Activated naive CD4-positive, alpha-beta T cell (primary cell): ENCODE data around the gene FER.
"Not testable (repeated sequence)": the region's sequence is repeated elsewhere in the genome, so short reads cannot be mapped to it uniquely, and the experiment has no call there.

Source experiments
- DNase-seq, 4 experiments: peaks; one replicate each; lab custom pipeline; 2025; lab: John Stamatoyannopoulos, UW

The FER gene

DNA sequence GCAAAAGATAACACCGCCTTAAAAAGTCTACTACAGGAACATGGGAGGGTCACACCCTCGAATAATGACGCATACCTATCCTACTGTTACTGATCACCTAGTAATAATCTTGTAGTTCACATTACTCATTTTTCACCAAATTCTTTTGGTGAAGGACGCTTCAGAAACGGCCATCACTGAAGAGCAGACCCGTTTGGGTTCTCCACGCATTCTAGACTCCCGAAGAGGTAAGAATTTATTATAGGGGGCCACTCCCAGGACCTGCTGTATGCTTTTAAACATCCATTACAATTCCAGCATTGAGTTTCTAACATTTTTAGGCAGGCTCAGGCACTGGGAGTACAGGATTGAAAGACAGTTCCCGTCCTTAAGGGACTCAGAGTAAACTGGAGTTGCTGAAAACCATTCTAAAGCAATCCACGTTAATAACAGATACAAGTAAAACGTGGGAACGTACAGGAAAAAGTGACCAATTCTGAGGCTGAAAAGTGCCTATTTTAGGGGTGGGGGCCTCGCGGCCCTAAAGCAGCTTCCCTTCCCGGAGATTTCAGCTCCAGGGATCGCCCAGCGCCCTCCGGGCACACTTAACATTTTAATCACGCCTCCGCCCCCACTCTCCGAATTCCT, at the start of gene FER:
Gene FER (plus strand): TSS at position 124 of the 627 bp plus-strand sequence. CDS start 50,286 bp downstream, outside the sequence.
- peak in 1 of 4 experiments; percentile 18 for DNase-seq

DNA sequence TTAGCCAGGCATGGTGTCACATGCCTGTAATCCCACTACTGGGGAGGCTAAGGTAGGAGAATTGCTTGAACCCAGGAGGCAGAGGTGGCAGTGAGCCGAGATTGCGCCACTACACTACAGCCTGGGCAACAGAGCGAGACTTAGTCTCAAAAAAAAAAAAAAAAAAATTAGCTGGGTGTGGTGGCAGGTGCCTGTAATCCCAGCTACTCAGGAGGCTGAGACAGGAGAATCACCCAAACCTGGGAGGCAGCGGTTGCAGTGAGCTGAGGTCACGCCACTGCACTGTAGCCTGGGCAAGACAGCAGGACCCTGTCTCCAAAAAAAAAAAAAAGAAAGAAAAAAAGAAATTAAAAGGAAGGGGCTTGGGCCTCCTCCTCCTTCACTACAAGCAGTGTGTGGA, 47.3 kb upstream of the FER start:
- not testable (repeated sequence) for DNase-seq

DNA sequence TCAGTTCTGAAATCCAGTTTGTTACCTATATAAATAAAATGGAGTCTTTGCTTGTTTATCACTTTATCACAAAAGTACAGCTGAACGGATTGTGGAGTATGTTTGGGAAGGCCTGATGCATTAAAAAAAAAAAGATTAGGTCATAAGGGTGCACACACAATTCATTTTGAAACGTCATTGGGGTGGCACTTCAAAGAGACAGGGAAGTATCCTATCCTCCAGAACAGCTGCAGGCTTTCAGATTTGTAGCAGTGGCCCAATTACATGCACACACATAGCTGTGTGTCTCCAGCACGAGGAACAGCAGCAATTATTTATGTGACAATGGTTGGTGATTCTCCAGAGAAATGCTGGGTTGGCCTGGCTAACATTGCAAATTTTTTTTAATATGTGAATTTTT, 46.8 kb upstream of the FER start:
- DNase-seq = no peak

DNA sequence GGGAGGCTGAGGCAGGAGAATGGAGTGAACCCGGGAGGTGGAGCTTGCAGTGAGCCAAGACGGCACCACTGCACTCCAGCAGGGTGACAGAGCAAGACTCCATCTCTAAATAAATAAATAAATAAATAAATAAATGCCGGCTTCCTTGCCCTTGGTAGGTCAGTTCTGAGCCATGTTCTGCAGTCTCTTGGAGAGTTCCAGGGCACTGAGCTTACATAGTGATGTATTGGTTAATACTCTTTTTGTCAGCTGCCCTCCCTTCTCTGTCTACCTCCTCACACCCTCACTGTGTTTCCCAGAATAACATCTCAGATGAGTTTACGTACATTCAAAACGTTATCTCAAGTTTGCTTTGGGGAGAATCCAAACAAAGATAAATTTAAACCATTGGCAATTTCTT, 45.2 kb upstream of the FER start:
- no peak for DNase-seq

DNA sequence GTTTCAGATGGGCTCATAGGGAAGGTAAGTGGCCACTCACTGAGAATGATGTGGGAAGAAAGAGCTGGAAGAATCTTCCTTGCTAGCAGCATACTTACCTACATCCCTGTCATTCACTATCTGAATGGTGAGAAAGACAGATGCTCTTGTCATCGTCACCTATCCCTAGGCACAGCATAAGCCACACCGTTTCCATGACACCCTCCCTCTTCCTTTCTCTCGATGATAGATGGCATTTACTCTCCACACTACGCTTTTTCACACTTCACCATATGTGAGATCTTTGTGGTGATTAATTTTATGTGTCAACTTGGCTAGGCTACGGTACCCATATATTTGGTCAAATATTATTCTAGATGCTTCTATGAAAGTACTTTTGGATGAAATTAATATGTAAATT, 44.4 kb upstream of the FER start:
- no peak for DNase-seq

DNA sequence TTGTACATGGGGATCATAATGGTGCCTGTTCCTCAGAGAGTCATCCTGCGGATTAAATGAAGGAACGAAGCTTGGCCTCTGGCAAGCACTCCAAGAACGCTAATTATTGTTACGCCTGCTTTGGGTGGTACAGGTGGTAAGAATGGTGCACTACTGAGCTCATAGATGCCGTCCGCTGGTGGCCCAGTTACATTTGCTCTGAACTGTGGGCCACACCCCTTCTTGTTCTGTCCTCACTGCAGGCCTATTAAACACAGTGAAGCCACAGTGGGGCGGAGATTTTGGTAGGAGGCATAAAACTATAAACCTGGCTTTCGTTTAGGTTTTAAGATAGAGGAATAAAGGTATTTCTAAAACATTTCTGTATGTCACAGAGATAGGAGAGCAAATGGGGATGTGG, 40.6 kb upstream of the FER start:
- no peak for DNase-seq

DNA sequence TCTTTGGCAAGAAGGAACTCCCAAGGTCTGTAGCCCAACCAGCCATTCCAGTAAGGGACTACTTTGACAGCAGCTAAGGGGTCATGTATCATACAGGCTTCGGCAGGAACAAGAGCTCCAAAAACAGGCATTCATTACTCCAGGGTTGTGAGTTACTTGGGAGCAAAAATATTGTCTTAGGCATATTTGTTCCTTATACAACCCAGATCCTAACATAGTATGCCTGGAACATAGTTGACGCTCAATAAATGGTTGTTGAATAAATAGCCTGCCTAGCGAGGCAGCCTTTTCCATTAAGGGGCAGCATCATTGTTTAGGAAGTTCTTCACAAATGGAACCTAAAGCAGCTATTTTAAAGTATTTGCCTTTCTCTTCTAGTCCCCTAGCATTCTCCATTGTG, 35.8 kb upstream of the FER start:
- no peak for DNase-seq

DNA sequence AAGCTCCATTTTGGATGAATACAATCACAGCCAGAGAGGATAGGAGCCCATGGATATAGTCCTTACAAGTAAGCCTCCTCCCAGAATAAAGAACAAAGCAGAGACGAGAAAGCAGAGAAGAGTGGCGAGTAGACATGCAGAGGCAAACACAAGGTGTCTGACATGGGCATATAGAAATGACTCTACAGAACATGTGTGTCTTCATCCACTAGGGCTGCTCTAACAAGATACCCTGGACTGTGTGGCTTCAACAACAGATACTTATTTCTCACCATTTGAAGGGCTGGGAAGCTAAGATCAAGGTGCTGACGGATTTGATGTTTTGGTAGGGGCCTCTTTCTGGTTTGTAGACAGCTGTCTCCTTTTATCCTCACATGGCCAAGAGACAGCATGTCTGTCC, 32.3 kb upstream of the FER start:
- no peak for DNase-seq

DNA sequence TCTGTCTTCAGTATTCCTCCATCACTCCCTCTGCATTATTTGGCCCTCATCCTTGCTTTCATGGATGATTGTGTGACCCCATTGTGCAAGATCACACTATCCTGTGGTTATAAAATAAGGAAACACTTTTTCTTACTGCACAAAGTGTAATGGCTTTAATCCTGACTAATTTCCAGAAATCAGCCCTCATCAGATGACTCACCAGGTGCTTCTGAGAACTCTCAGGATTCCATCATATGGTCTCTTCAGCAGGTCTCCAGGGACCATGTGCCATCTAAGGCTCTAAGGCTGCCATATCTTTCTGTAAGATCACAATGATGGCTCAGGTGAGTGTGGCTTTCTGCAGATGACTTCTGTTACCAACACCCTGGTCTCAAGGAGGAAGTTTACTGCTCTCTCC, 27.3 kb upstream of the FER start:
- DNase-seq = no peak

DNA sequence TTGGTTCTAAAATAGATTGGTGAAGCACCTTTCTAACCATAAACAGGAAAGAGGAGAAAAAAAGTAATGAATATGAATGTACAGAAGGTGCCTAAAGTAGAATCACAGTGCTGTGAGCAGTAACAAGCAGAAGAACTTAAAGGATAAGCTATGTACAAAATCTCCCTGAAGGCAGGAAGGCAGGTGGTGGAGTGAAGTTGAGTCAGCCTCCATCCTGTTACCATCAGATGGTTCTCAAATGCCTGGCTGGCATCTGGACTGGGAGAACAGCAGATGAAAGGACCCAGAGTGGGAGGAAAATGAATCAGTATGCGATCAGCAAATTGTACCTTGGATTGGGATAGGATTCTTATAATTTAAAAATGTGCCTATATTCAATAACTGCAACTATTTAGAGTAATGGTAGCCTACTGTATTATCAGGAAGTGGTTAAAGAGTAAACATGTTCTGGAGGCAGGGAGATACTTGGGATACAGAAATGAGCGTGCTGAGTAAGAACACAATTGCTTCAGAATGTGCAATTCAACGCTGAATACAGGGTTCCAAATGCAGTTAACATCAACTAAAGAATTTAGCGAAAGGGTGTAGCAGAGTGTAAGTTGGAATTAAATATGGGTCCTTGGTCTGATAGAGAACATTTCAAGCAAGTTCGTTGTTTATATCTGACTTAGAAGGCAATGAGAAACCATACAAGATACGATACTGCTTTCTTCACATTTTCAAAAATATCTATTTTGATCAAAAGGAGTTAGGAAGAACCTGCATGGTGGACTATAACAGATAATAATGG, 21.1 kb upstream of the FER start:
- DNase-seq = no peak

DNA sequence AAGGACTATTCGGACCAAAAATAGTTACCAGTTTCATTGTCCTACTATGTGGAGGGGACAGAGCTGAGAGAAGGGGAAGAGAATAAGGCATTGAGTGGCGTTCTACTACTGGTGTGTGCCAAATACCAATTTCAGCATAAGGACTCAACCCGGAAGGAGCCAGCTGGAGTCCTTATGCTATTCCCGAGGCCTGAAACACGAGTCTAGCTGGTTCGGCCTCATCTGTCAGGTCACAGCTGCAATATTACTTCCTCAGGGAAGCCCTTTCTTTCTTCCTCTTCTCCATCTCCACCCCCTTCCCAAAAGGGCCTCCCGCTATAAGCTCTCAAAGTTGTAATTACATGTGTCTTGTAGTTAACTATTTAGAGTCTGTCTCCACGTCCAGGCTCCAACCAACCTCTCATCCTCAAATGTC, 20.5 kb upstream of the FER start:
- DNase-seq = no peak

DNA sequence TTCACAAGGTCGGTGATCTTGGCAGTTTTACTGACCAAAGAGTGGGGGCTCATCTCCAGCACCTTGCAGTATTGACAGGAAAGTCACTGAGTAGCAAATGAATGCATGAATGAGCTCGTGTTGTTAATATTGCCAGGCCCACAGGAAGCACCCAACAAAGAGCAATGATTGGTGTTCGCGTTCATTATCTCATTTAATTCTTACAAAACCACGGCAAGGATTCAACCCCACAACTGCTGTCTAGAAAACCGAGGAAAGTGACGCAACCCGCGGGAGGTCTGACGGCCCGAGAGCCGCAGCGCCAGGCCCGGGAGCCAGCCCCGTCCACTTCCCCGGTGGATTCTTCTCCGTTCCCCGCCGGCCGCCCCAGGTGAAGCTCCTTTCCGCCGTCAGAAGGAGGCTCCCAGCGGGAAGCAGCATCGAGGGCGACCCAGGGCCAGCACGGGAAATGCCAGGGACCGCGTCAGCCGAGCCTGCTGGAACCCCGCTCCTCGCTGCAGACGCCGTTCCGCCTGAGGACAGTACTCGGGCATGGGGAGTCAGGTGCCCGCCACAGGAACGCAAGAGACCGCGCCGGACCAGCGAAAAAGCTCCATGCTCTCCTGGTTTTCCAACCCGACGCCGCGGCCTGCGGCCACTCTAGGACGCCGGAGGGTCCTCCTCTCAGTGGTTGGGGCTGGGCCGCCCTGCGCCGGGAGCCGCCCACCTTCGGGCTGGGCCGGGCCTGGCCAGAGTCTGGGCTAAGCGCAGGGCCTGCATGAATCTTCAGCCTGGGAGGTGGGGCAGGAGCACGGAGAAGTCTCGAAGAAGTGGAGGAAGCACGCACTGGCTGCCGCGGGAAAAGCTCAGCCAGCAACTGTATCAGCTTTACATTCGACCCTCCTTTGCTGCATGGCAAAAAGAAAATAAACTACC, 19.8 kb upstream of the FER start:
- peak in 3 of 4 experiments; percentile 4 to 22 (median 17) for DNase-seq

DNA sequence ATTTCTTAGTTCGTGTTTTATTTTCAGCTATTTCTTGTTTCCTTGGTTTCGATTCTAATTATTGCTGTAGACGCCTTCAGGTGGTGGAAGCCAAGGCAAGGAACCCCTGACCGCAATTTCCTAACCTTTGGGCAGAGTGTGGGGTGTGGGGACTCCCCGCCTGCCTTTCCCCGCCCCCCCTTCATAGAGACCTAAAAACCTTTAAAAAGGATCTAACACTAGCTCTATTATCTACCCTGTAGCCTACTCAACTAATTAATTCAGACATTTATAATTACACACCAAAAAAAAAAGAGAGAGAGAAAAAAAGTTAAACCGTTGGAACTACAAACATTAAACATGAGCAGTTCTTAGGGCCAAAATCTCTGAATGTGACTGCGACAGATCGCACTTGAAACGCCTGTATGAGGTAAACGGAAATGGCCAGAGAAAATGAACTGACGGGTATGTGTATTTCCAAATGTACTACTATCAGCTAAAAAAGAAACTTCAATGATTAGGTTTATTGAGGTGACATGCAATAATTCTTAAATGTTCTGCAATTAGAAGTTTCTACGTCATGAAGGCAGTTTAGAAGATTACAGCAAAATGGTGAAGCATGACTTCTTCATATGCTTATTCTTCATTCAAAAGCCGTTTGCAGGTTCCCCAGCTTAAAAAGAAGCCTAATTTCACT, 19.0 kb upstream of the FER start:
- peak in 3 of 4 experiments; percentile 4 to 16 (median 4) for DNase-seq

DNA sequence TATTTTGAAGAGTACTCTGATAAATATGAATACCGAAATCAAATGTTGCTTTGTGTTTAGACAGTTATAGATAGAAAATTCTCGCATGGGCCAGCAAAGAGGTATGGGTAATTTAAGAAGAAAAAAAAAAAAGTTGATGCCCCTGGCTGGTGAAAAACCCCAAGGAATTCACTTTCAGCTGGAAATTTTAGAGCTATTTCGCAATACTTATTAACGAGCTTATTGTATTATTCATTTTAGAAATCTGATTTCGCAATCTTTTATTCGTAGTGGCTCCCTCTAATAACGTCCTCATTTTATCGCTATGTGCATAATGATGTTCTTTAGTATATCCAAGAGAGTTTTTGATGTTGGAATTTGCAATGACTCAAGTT, 18.5 kb upstream of the FER start:
- no peak for DNase-seq

DNA sequence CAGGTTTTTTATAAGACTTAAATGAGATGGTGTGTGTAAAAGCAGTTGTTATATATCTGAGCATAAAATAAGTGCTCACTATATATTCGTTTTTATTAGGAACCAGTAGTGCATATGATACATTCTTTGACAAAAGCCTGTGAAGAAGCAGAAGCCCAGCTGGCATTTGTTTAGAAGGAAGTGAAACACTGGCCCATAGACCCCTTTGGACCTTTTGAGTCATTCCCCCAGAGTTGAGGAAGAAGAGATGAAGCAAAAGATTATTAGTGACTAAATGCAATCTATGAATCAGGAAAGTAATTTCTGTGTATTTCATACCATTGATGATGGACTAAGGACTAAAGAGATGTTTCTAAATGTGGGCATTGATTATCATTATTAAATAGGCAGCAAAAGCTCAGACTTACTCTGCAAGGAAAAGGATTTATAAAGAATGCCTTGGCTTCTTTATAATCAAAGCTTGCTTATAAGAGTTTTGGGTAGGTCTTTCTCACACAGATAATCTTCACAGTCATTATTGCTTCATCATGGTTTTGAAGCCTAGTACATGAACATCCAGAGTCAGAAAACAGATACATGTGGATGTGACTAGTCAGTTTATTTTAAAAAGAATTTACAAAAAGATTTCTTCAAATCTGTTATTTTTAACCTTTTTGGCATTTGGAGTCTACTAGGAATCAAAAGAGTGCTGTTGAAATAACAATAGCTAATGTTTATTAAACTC, 16.9 kb upstream of the FER start:
- DNase-seq = no peak

DNA sequence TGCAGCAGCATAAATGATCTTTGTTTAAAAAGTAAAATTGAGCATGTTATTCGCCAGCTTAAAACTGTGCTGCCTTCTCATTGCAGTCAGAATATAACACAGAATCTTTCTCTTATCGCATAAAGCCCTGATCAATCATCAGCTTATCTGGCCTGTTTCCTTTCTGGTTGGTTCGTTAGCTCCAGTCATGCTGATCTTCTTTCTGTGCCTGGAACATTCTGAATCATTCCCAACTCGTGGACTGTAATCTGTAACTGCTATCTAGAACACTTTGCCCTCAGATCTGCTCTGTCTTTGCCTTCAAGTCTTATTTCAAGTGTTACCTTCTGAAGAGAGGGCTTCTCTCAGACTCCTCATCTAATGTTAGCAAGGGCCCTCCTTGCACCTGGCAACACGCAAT, 11.9 kb upstream of the FER start:
- no peak for DNase-seq

DNA sequence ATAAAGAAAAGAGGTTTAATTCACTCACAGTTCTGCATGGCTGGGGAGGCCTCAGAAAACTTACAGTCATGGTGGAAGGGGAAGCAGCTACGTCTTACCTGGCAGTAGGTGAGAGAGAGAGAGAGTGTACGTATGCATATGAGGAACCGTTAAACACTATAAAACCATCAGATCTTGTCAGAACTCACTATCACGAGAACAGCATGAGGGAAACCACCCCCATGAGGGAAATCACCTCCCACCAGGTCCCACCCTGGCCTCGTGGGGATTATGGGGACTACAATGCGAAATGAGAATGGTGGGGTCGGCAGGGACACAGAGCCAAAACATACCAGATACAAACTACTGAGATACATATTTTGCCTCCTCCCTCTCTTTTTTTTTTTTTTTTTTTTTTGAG, 10.8 kb upstream of the FER start:
- no peak for DNase-seq

DNA sequence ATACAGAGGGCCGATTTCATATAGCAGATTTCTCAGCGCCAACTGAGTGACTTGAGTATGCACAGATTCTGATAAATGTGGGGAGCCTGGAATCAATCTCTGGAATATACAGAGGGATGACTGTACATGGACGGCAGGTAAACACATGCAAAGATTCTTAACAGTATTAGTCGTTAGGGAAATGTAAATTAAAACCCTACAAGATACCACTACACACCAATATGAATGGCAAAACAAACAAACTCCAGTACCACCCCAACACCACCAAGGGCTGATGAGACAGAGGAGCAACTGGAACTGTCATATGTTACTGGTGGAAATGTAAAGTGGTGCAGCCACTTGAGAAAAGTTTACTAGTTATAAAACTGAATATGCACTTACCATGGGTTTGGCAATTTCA, 8.3 kb upstream of the FER start:
- DNase-seq = no peak

DNA sequence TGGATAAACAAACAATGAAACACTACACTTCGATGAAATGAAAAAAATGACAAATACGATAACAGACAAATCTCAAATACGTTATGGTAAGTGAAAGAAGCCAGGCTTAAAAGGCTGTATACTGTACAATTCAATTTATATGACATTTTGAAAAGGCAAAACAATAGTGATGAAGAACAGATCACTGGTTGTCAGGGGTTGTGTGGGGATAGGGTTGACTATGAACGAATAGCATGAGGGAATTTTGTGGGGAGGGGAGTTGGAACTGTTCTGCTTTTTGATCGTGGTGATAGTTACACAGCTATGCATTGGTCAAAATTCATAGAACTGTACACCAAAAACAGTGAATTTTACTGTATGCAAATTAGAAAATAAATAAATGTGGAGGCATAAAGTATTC, 7.8 kb upstream of the FER start:
- DNase-seq = no peak

DNA sequence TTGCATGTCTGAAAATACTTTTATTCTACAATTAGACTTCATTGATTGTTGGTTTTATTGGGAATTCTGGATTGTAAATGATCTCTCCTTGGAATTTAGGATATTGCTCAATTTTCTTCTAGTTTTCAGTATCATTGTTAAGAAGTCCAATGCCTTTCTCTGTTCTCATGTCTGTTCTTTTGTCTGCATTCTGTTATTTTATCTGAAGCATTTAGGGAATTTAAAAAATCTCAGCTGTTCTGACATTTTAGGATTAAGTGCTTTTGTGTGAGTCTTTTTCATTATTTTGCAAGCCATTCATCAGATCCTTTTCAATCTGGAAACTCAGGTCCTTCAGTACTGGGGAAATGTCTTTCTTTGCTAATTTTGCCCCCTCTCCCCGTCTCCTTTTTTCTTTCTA, 4.4 kb upstream of the FER start:
- DNase-seq = no peak

DNA sequence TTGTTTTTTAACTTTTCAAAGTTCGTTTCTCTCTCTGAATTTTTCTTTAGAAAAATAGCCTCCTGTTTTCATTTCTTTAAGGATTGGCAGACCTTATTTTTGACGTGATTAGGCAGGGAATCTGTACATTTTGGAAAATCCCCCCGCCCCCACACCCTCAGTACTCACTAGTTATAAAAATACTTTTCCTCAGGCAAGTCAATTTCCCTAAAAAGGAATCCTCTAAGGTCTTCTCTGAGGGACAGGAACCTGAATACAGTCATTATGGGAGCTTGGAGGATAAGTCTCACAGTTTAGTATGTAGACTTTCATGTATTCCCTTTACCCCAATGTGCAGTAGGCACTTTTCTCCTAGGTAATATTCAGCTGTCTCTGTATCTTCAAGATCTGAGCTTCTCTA, 3.9 kb upstream of the FER start:
- DNase-seq = no peak
